GM12801 (cell line): ENCODE measurements around the gene HMCN1.

Experiments used
- TF ChIP-seq, protein P1 (sequence below): IDR thresholded peaks from one replicate; pipeline ENCODE4 v1.5.1; 2011; ENCODE audit warnings: control low read depth; ENCODE audit not compliant: insufficient read length; ENCODE audit errors: extremely low read depth

HMCN1 gene

DNA sequence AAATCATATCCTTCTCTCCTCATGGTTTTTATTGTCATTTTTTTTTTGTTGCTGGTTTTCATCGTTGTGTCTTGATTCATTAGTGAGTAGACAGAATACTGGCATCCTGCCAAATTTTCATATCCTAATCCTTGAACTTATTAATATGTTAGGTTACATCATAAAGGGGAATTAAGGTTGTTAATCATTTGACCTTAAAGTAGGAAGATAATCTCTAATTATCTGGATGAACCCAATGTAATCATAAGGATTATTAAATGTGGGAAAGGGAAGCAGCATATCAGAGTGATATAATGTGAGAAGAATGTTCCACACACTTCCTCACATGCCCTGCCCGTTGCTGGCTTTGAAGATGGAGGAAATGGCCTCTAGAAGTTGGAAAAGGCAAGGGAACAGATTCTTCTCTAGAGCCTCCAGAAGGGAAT lies 299.7 kb downstream of the HMCN1 start:
- TF ChIP-seq, protein P1, sequence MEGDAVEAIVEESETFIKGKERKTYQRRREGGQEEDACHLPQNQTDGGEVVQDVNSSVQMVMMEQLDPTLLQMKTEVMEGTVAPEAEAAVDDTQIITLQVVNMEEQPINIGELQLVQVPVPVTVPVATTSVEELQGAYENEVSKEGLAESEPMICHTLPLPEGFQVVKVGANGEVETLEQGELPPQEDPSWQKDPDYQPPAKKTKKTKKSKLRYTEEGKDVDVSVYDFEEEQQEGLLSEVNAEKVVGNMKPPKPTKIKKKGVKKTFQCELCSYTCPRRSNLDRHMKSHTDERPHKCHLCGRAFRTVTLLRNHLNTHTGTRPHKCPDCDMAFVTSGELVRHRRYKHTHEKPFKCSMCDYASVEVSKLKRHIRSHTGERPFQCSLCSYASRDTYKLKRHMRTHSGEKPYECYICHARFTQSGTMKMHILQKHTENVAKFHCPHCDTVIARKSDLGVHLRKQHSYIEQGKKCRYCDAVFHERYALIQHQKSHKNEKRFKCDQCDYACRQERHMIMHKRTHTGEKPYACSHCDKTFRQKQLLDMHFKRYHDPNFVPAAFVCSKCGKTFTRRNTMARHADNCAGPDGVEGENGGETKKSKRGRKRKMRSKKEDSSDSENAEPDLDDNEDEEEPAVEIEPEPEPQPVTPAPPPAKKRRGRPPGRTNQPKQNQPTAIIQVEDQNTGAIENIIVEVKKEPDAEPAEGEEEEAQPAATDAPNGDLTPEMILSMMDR = no peak

DNA sequence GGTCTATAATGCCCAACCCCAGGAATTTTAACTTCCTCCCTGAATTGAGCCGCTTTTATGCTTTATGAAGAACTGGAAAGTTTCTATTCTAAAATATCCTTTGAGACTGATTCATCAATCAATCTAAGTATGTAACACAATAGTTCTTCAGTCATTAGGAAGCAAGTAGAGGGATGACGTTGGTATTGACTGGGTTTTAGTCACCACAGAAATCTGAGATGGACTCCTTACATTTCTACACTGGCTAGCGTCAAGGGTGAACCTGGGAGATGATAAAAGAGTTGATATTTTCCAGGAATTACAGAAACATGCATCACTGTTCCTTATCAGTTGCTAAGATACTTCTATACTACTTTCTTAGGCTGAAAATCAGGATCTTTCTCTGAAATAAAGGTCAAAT lies 308.0 kb downstream of the HMCN1 start:
- TF ChIP-seq, protein P1 = no peak

DNA sequence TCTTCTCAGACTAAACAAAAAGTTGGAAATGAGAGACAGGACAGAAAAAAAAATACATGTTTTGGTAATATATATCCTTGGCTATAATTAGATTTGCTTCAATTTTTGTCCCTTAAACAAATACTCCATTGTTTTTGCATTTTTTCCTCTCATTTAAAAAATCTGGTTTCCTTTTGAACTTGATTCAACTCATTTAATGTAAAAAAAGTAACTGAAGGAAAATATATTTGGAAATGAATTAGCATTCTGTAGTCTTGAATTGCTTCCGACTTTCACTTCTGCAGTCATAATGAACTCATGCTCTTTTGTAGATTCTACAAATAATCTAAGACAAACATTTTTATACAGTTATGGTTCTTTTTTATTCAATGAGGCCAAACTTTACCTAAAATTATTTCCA lies 309.1 kb downstream of the HMCN1 start:
- TF ChIP-seq, protein P1 = no peak

DNA sequence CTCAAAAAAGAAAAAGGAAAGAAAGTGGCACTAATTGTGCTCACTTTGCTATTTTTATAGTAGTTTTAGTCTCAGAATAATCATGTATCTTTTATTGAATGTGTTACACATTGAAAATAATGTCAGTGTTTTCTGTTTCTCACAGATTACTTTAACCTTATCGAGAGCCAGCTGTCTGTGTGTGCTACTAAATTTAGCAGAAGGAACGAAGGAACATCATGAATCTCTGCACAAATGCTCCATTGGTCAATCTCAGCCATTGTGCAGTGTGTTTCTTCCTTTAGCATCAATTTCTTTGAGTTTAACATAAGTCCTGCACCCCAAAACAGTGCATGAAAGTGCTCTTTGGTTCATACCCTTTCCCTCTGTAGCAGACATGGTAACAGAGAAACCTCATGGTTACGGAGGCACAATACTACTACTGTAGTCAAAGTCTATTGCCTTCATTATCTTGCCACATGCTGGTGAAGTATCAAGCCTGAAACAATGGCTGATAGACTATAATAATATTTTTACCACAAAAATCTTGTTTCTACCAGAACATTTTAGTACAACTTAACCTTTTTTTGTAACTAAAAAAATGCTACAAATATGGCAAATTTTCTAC lies 310.0 kb downstream of the HMCN1 start:
- TF ChIP-seq, protein P1 = no peak

DNA sequence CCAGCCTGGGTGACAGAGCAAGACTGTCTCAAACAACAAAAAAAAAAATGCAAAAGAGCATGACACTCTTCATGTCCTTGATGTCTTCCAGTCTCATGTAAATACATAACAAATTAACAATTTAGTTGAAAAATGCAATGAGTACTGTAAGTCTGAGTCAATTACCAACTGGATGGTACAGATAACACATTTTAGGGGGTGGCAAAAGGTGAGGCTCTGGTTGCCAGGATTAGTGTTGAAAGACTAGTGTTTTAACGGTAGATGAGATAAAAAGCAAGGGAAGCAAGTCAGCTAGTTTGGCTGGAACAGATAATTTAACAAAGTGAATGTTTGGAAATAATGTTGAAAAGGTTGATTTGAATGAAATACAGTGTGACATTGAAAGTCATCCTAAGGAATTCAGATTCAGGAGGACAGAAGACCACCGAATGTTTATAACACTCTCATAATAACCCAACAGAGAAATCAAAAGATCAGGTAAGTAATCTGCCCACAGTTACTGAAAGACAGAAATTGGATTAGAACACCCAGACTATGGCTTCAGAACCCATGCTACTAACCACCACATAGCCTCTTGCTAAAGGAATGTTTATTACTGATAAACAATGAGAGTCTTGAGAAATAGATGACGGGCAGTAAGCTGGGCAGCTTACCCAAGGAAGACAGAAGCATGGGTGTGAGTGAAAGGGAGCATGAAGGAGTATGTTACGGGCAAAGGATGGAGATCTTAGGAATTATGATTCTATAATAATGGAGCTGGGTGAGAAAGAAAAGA lies 312.4 kb downstream of the HMCN1 start:
- TF ChIP-seq, protein P1 = no peak

DNA sequence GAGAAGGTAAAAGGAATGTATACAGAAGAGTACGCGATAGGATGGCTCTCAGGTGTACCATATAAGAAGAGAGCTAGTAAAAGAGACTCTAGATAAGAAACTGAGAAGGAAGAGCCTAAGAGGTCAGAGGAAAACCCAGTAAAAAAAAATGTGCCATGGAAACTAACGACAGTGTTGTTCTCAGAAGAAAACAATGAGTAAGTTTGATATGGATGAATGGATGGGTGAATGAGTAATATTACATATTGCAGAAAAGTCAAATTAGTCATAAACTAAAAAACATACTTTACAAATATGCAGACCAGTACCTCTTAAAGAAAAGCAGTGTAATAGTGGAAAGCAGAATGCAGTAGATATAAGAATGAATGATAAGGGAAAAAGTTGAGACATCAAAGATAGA lies 316.2 kb downstream of the HMCN1 start:
- TF ChIP-seq, protein P1 = no peak

DNA sequence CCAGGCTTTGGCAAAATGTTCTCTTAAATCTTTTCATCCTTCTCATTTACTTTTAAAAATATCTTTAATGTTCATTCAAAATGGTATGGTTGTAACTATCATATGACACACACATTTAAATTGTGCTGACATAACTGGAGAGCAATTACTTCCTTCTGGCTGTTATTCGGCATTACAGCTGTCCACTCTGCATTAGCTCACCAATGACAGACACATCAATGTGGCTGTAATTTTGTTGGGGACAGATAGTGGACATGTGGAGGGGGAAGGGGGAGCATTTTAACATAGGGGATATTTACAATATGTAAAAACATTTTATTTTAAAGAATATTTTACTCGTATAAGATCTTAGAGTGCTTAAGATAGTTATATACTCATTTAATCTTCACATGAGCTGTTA lies 319.8 kb downstream of the HMCN1 start:
- TF ChIP-seq, protein P1 = no peak
